Activated CD4-positive, CD25-positive, alpha-beta regulatory T cell (primary cell): ENCODE data around the gene PNN.
A peak's percentile ranks its signal among the peaks of the same experiment; 100 is the strongest.
"Not testable (repeated sequence)": the region's sequence is repeated elsewhere in the genome, so short reads cannot be mapped to it uniquely, and the experiment has no call there.

Source experiments
- DNase-seq, 4 experiments: peaks; one replicate each; lab custom pipeline; 2025; lab: John Stamatoyannopoulos, UW

PNN gene

GRCh38 chr14:39174560-39175444, at the start of gene PNN:
Gene PNN, plus strand, starts transcription at chr14:39175254. Its CDS starts 26 bp downstream, at chr14:39175280.
- peak; percentile 91 to 93 (median 92) for DNase-seq

- not testable (repeated sequence) for DNase-seq
Measured at GRCh38 chr14:39137835-39138234, 37.2 kb upstream of the PNN start.

GRCh38 chr14:39138440-39138839, 36.6 kb upstream of the PNN start:
- DNase-seq: no peak

GRCh38 chr14:39140170-39140569, 34.9 kb upstream of the PNN start:
- no peak for DNase-seq

- DNase-seq: not testable (repeated sequence)
Measured at GRCh38 chr14:39141623-39142022, 33.4 kb upstream of the PNN start.

GRCh38 chr14:39143226-39143625, 31.8 kb upstream of the PNN start:
- DNase-seq: not testable (repeated sequence)

- no peak for DNase-seq
Measured at GRCh38 chr14:39145266-39145966, 29.6 kb upstream of the PNN start.

GRCh38 chr14:39154594-39155189, 20.4 kb upstream of the PNN start:
- no peak for DNase-seq

GRCh38 chr14:39157491-39157890, 17.6 kb upstream of the PNN start:
- no peak for DNase-seq

GRCh38 chr14:39158222-39158858, 16.7 kb upstream of the PNN start:
- no peak for DNase-seq

GRCh38 chr14:39160494-39160893, 14.6 kb upstream of the PNN start:
- DNase-seq: no peak

GRCh38 chr14:39167797-39168320, 7.2 kb upstream of the PNN start:
- DNase-seq: not testable (repeated sequence)

- DNase-seq: no peak
Measured at GRCh38 chr14:39168591-39168990, 6.5 kb upstream of the PNN start.

- no peak for DNase-seq
Measured at GRCh38 chr14:39169541-39169900, 5.5 kb upstream of the PNN start.

GRCh38 chr14:39173198-39173597, 1.9 kb upstream of the PNN start:
- DNase-seq: no peak

GRCh38 chr14:39175445-39176262, 600 bp downstream of the PNN start:
- peak in 2 of 4 experiments; percentile 25 to 46 for DNase-seq

- no peak for DNase-seq
Measured at GRCh38 chr14:39176263-39177167, 1.5 kb downstream of the PNN start.

- no peak for DNase-seq
Measured at GRCh38 chr14:39177168-39177545, 2.1 kb downstream of the PNN start.

- no peak for DNase-seq
Measured at GRCh38 chr14:39179042-39179441, 4.0 kb downstream of the PNN start.

GRCh38 chr14:39180553-39180952, 5.5 kb downstream of the PNN start:
- DNase-seq: no peak
